IPS-NIHi7 (cell line): ENCODE measurements around the gene UNC13B.
"Not testable (repeated sequence)": the region's sequence is repeated elsewhere in the genome, so short reads cannot be mapped to it uniquely, and the experiment has no call there.

Experiments used
- DNase-seq: peaks from one replicate; pipeline ENCODE4 v3.0.0; 2012; ENCODE audit warnings: mixed read lengths; ENCODE audit errors: extremely low spot score

Gene UNC13B

GRCh38 chr9:35161713-35162604, at the start of gene UNC13B:
TSS of gene UNC13B (plus strand) at chr9:35162009. CDS start at chr9:35162284, 275 bp downstream.
- peak; percentile 98 for DNase-seq

DNA sequence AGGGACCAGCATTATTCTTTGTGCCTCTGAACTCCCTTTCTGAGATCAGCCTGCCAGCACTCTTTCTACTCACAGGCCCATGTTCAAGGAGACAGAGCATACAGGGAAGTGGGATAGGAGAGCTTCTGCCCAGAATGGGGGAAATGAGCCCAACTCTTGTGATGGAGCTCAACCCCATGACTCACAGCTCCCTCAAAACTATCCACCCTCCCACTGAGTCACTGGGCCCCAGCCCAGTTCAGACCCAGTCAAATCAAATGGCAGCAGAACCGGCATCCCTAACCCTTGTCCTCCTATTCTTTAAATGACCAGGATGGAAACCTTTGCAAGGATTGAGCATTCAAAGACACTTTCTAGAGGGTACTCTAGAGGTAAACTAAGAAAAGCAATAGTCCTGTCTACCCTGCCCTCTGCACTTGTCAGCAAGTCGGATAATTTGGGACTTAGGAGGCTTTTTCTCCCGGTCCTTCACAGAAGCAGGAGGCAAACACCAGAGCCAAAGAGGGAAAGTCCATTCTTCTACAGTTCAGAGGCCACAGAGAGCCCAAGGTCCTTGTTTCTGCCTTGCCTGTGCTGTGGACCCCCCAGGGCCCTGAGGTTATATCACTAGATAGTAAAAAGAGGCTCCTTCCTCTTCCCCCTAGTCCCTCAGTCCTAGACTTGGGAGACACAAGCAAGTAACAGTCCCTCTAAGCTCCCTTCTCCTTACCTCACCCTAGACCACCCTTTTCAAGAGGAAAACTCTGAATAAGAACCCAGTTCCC, 49.4 kb upstream of the UNC13B start:
- DNase-seq: no peak

GRCh38 chr9:35114113-35114839, 47.5 kb upstream of the UNC13B start:
- DNase-seq: peak; percentile 78

GRCh38 chr9:35114840-35115628, 46.8 kb upstream of the UNC13B start:
- DNase-seq: no peak

DNA sequence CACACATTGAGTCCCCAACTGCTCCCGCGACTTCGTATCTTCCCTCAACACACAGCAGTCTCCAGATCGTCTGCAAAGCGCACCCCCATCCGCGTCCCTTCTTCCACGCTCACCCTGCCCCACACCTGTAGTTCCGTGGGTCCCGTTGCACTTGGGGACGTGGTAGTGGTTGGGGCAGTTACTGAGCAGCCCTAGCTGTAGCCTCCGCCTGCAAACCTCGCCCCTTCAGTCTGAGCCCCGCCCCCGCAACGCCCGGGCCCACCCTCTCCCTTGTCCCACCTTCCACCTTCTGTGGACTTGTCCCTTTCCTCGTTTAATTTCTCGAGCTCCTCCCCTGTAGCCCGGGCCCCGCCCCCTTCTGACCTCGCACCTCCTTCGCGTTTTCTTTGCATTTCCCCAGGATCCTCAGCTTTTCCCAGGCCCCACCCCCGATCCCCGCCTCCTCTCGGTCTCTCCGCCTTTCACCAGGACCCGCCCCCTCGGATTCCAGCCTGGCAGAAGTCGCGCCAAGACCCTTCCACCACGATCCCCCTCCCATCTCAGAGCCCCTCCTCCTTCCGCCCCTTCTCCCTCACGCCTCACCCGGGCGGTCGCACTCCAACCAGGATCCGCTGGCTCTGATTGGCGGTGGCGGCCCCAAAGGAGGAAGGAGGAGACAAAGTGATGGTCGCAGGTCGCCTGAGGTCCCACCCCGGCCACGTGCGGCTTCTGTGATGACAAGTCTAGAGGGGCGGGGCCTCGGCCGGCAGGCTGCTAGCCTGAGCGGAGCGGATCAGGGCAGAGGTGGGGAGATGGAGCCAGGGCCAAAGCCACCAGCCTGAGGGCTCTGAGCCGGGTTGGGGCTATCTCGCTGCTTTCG, 45.9 kb upstream of the UNC13B start, which contains the start of gene ATOSB:
TSS of gene ATOSB (minus strand) at position 183 of the 859 bp plus-strand sequence. CDS start 7,588 bp downstream, outside the sequence.
- DNase-seq: peak; percentile 95

- no peak for DNase-seq
These were observed 45.3 kb upstream of the UNC13B start for GRCh38 chr9:35116539-35116897.

DNA sequence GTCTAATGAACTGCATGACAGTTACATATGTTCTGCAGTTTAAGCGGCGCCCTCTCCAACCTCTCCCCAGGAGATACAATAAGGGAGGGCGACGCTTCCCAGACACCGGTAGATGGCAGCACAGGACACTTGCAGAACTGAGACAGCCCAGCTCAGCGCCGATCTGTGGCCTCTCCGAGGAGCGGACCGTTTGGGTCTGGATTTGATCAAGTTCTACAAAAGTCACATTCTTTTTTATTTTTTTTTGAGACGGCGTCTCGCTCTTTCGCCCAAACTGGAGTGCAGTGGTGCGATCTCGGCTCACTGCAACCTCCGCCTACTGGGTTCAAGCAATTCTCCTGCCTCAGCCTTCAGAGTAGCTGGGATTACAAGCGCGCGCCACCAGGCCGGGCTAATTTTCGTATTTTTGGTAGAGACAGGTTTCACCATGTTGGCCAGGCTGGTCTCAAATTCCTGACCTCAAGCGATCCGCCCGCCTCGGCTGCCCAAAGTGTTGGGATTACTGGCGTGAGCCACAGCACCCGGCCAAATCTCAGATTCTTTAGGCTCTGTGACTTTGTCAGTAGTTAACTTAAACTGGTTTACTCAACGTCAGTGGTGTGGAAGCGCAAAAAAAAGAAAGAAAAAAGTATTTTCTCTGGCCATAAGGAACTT, 44.8 kb upstream of the UNC13B start:
- DNase-seq: peak; percentile 83

- DNase-seq: no peak
These were observed 26.9 kb upstream of the UNC13B start for GRCh38 chr9:35134920-35135319.

- DNase-seq: no peak
These were observed 25.8 kb upstream of the UNC13B start for GRCh38 chr9:35135988-35136387.

- DNase-seq: no peak
These were observed 24.9 kb upstream of the UNC13B start for GRCh38 chr9:35136866-35137265.

- DNase-seq: no peak
These were observed 21.7 kb upstream of the UNC13B start for GRCh38 chr9:35140093-35140492.

- DNase-seq: no peak
These were observed 19.8 kb upstream of the UNC13B start for GRCh38 chr9:35142037-35142436.

DNA sequence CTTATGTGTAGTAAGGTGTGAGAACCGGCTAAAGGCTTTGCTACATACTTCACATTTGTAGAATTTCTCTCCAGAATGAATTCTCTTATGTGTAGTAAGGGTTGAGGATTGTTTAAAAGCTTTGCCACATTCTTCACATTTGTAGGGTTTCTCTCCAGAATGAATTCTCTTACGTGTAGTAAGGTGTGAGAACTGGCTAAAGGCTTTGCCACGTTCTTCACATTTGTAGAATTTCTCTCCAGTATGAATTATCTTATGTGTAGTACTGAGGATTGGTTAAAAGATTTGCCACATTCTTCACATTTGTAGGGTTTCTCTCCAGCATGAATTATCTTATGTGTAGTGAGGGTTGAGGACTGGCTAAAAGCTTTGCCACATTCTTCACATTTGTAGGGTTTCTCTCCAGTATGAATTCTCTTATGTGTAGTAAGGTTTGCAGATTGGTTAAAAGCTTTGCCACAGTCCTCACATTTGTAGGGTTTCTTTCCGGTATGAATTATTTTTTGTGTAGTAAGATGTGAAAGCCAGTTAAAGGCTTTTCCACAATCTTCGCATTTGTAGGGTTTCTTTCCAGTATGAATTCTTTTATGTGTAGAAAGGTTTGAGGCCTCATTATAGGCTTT, 13.8 kb upstream of the UNC13B start:
- DNase-seq: not testable (repeated sequence)

- DNase-seq: no peak
These were observed 8.9 kb upstream of the UNC13B start for GRCh38 chr9:35152926-35153325.

DNA sequence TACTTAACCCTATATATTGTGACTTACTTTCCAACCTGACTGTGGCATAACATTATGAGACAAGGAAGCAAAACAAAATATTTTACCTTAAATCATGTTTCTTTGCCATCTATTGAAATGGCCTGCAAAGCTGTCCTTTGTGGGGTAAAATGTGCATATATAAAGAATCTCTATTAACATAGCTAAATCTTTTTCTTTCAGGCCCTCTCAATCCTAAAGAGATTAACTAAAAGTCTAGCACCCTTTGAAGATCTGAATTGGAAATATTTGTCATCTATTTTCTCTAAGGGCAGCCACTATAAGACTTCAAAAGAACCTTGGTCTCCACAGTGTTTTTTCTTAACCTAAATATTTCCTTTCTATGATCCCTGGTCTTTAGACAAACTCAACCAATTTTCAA, 5.0 kb upstream of the UNC13B start:
- DNase-seq: no peak

DNA sequence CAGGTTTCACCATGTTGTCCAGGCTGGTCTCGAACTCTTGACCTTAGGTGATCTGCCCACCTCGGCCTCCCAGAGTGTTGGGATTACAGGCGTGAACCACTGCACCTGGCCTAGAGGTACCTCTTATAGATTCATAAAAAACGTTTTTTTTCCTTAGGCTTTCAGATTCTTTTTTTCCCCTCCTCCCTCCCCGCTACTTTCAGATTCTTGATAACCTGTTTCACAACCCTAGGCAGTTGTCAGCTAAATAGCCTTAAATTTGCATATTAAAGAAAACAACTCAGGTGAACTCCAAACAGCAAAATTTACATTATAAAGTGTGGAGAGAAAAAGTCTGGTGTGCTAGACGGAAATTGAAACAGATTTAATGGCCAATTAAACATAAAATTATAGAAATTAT, 4.0 kb upstream of the UNC13B start:
- not testable (repeated sequence) for DNase-seq

DNA sequence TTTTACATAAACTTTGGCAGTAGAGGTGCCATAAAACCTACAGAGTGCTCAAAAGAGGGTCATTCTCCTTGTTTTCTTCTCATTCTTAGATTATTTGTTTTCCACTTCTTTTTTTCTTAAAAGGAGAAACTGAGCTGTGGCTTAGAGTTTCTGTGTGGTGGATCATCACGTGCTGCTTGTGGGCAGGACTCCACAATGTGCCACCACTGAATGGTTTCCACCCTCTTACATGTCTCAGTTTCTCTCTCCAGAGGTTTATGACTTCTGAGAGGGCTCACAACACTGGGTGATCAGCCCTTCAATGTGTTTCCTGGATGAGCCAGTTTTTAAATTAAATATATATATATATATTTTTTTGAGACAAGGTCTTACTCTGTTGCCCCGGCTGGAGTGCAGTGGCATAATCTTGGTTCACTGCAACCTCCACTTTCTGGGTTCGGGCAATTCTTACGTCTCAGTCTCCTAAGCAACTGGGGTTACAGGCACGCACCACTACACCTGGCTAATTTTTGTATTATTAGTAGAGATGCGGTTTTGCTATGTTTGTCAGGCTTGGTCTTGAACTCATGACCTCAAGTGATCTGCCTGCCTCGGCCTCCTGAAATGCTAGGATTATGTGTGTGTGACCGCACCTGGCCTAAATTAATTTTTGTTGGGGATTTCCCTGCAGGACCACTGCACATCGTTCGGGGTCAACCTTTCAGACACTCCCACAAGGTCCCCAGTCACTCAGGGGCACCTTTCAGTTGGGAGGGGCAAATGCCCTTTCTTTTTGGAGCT, 3.1 kb upstream of the UNC13B start:
- DNase-seq: no peak

GRCh38 chr9:35162605-35163315, 951 bp downstream of the UNC13B start:
- no peak for DNase-seq
